Body of pancreas (tissue), 4 donors: ENCODE data around the gene FAM83D. TPM values are rescaled to one million over a fixed set of nuclear protein-coding genes. Genes with fewer than 3 reads are reported as not detected.

Experiments used
- ATAC-seq: fragments of 150-250 bp; one replicate; pipeline ENCODE4 v1.9.1; 2016
- DNase-seq, 4 donors: peaks; one replicate each; pipeline ENCODE4 v3.0.0-alpha.2; 2019
- H3K27ac ChIP-seq, 4 donors: fragments of 200-600 bp; sonication (generic); 1 replicate in 3 of 4; 2 replicates in 1 of 4; pipeline versions ENCODE4 v1.5.1 to v1.6.1; 2016 to 2019; ENCODE audit warnings: mild to moderate bottlenecking in 1 of 4, mixed read lengths in 1 of 4, moderate library complexity in 1 of 4
- H3K27me3 ChIP-seq, 2 donors: fragments of 200-600 bp; sonication (generic); one replicate each; pipeline ENCODE4 v1.6.0; 2016; ENCODE audit warnings: mild to moderate bottlenecking in 1 of 2
- H3K36me3 ChIP-seq, 2 donors: fragments of 200-600 bp; sonication (generic); replicated peaks in 1 of 2; 2 replicates each; pipeline ENCODE4 v1.5.1; 2016; ENCODE audit warnings: low read depth in 2 of 2; ENCODE audit not compliant: insufficient read depth in 1 of 2
- H3K4me1 ChIP-seq: fragments of 200-600 bp; sonication (generic); one replicate; pipeline ENCODE4 v1.6.0; 2016
- H3K4me3 ChIP-seq, 2 donors: fragments of 200-600 bp; sonication (generic); 1 replicate in 1 of 2; 2 replicates in 1 of 2; pipeline ENCODE4 v1.5.1; 2016 to 2019
- H3K9me3 ChIP-seq, 3 donors: fragments of 200-600 bp; sonication (generic); 1 replicate in 2 of 3; 2 replicates in 1 of 3; pipeline ENCODE4 v1.5.1; 2016
- POLR2A ChIP-seq, 3 donors: fragments of 450-650 bp; IDR thresholded peaks; one replicate each; pipeline ENCODE4 v1.6.1; 2016; ENCODE audit warnings: antibody characterized with exemption in 3 of 3, mild to moderate bottlenecking in 2 of 3
- WGBS, 2 donors: methylation state at CpG; one replicate each; pipeline ENCODE4 v1.1.5; 2017; 5-methylcytosine and 5-hydroxymethylcytosine counted together
- intact Hi-C: fragments of 100-400 bp; cut with DNase I; formaldehyde crosslinking; loops from one replicate; pipeline ENCODE4 v1.15.1; 2023
- total RNA-seq, 2 donors: library from RNA; depleted of rRNA; stranded (reverse); fragments of >200 nt; gene quantifications; one replicate each; pipeline ENCODE4 v1.1.0, GENCODE V29; 2016
- TF ChIP-seq, protein P1 (sequence below), 7 experiments: fragments of 450-650 bp in 4 of 7; fragments of 200-600 bp in 3 of 7; sonication (generic) in 3 of 7; IDR thresholded peaks; one replicate each; pipeline ENCODE4 v1.5.1; 2016 to 2019; ENCODE audit warnings: antibody characterized with exemption in 7 of 7

FAM83D gene
- total RNA-seq, 2 donors from 2014 or later: 0.52 TPM; not detected in 1

DNA sequence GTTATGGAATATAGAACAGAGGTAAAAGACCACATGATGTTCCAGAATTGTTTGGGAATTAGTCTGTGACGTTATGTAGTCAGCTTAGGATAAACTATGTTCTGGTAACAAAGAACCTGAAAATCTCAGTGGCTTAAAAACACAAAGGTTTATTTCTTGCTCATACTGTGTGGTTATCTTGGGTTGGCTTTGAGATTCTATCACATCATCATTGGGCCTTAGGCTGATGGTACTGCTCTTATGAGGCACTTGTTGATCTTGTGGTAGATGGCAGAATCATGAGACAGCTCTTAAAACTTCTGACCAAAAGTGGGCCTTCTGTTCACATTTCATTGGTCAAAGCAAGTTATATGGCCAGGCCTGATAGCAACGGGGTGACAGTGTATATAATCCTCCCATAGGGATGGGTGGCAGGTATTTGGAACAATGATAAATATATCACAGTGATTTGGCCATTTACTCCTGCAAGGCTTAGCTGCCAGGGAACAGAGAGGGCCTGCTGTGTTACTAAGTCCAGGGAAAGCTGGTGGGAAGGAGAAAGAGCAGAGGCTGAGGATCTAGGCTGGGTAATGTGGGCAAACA, 49.4 kb downstream of the FAM83D start:
- 73 to 82% methylated on average over 2 of the region's 2 CpGs for WGBS, 2 donors
- no peak overlapping the region for H3K4me3 ChIP-seq
- H3K27me3 ChIP-seq: no peaks in the 10 kb centered on the region
- H3K9me3 ChIP-seq: no peaks in the 10 kb centered on the region
- no peaks in the 10 kb centered on the region for H3K4me1 ChIP-seq
- H3K36me3 ChIP-seq: no peaks in the 10 kb centered on the region
- TF ChIP-seq, protein P1, sequence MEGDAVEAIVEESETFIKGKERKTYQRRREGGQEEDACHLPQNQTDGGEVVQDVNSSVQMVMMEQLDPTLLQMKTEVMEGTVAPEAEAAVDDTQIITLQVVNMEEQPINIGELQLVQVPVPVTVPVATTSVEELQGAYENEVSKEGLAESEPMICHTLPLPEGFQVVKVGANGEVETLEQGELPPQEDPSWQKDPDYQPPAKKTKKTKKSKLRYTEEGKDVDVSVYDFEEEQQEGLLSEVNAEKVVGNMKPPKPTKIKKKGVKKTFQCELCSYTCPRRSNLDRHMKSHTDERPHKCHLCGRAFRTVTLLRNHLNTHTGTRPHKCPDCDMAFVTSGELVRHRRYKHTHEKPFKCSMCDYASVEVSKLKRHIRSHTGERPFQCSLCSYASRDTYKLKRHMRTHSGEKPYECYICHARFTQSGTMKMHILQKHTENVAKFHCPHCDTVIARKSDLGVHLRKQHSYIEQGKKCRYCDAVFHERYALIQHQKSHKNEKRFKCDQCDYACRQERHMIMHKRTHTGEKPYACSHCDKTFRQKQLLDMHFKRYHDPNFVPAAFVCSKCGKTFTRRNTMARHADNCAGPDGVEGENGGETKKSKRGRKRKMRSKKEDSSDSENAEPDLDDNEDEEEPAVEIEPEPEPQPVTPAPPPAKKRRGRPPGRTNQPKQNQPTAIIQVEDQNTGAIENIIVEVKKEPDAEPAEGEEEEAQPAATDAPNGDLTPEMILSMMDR (IDR thresholded peaks at IDR 0.05): no peak
- TF ChIP-seq POLR2A (IDR thresholded peaks at IDR 0.05): no peak
- H3K27ac ChIP-seq: no peak overlapping the region
- ATAC-seq (no peak), DNase-seq (no peak)
- intact Hi-C loops: no loop called here

- Histone ChIP-seq H3K36me3 (peaks cover 0 to 3% of the 10 kb centered on the region in 2 donors), H3K27ac (no peak overlapping the region), H3K27me3 (no peaks in the 10 kb centered on the region), H3K4me3 (no peak overlapping the region), H3K9me3 (no peaks in the 10 kb centered on the region), H3K4me1 (no peaks in the 10 kb centered on the region)
- 88 to 92% methylated on average over 2 of the region's 2 CpGs for WGBS, 2 donors
- TF ChIP-seq, protein P1 (IDR thresholded peaks at IDR 0.05): no peak
- TF ChIP-seq POLR2A (IDR thresholded peaks at IDR 0.05): no peak
- intact Hi-C loops: no loop called here
- ATAC-seq (no peak), DNase-seq (no peak)
Observed at GRCh38 chr20:38979434-38979833, 53.2 kb downstream of the FAM83D start.

DNA sequence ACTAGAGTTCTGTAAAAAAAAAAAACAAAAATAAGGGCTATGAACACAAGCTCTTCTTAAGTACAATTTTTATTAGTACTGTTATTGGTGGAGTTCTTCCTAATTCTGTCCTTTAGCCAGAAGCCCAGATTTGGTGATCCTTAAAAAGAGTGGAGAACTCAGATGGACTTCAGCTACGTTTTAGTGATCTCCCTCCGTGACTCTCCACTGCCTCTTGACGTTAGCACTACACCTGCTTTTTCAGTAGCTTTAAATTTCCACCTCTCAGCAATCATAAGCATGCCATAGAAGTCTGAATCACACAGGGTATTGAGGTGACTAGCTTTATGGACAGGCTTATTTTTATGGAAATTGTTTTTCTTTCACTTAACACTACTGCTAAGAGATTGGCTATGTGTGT, 53.6 kb downstream of the FAM83D start:
- intact Hi-C loops: no loop called here
- no peaks in the 10 kb centered on the region for H3K27me3 ChIP-seq
- no peak overlapping the region for H3K27ac ChIP-seq
- no peak for DNase-seq
- no peak for TF ChIP-seq POLR2A (IDR thresholded peaks at IDR 0.05)
- TF ChIP-seq, protein P1 (IDR thresholded peaks at IDR 0.05): no peak
- no peak for ATAC-seq
- no peaks in the 10 kb centered on the region for H3K4me1 ChIP-seq
- H3K4me3 ChIP-seq: no peak overlapping the region
- peaks cover 0 to 3% of the 10 kb centered on the region in 2 donors for H3K36me3 ChIP-seq
- WGBS, 2 donors: 88 to 89% methylated on average over 3 of the region's 3 CpGs
- H3K9me3 ChIP-seq: no peaks in the 10 kb centered on the region

GRCh38 chr20:38982291-38982690, 56.1 kb downstream of the FAM83D start:
- H3K27ac ChIP-seq: no peak overlapping the region
- TF ChIP-seq, protein P1 (IDR thresholded peaks at IDR 0.05): no peak
- TF ChIP-seq POLR2A (IDR thresholded peaks at IDR 0.05): no peak
- H3K9me3 ChIP-seq: no peaks in the 10 kb centered on the region
- peaks cover 0 to 3% of the 10 kb centered on the region in 2 donors for H3K36me3 ChIP-seq
- DNase-seq (no peak), ATAC-seq (no peak)
- no peak overlapping the region for H3K4me3 ChIP-seq
- WGBS, 2 donors: 89 to 92% methylated on average over 1 of the region's 1 CpG
- H3K27me3 ChIP-seq: no peaks in the 10 kb centered on the region
- intact Hi-C loops: no loop called here
- H3K4me1 ChIP-seq: peaks cover 8% of the 10 kb centered on the region

DNA sequence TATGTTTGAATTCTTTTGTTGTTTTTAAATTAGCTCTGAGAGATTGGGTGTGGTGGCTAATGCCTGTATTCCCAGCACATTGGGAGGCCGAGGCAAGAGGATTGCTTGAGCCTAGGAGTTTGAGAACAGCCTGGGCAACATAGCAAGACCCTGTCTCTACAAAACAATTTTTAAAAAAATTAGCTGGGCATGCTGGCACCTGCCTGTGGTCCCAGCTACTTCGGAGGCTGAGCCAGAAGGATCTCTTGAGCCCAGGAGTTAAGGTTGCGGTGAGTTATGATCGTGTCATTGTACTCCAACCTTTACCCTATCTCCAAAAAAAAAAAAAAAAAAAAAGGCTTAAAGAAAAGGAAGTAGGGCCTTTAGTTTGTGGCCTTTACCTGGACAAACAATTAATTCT, 58.8 kb downstream of the FAM83D start:
- peaks cover 8% of the 10 kb centered on the region for H3K4me1 ChIP-seq
- intact Hi-C loops: no loop called here
- DNase-seq: no peak
- ATAC-seq: no peak
- H3K4me3 ChIP-seq: no peak overlapping the region
- no peaks in the 10 kb centered on the region for H3K9me3 ChIP-seq
- H3K27ac ChIP-seq: peak overlapping the region in 2 of 4 donors; percentile 18 to 63
- peaks cover 0 to 5% of the 10 kb centered on the region in 2 donors for H3K36me3 ChIP-seq
- TF ChIP-seq, protein P1 (IDR thresholded peaks at IDR 0.05): no peak
- TF ChIP-seq POLR2A (IDR thresholded peaks at IDR 0.05): no peak
- 73 to 78% methylated on average over 4 of the region's 4 CpGs for WGBS, 2 donors
- H3K27me3 ChIP-seq: no peaks in the 10 kb centered on the region
